HEK293 (cell line): Measurements from ENCODE around the gene FNTB.

Experiments used
- CTCF ChIP-seq: fragments of 450-650 bp; formaldehyde crosslinking; IDR thresholded peaks from 2 replicates; pipeline ENCODE4 v1.5.1; 2016; ENCODE audit warnings: missing biosample characterization, missing genetic modification characterization
- MEIS1 ChIP-seq: sonication (generic); formaldehyde crosslinking; IDR thresholded peaks from 2 replicates; pipeline ENCODE4 v1.8.1; 2022; ENCODE audit warnings: missing genetic modification reagents, mild to moderate bottlenecking, borderline replicate concordance
- SETDB1 ChIP-seq: IDR thresholded peaks from one replicate; pipeline ENCODE4 v1.6.1; 2017; ENCODE audit warnings: mild to moderate bottlenecking, low read length, moderate library complexity, mixed read lengths; ENCODE audit not compliant: insufficient read length
- ZFHX2 ChIP-seq: fragments of 450-650 bp; formaldehyde crosslinking; conservative IDR thresholded peaks from 2 replicates; pipeline ENCODE4 v1.5.1; 2016; ENCODE audit warnings: missing biosample characterization, missing genetic modification characterization
- ZNF146 ChIP-seq: fragments of 450-650 bp; formaldehyde crosslinking; IDR thresholded peaks from 2 replicates; pipeline ENCODE4 v1.5.1; 2016; ENCODE audit warnings: missing biosample characterization, missing genetic modification characterization
- ZNF23 ChIP-seq: fragments of 450-650 bp; formaldehyde crosslinking; IDR thresholded peaks from 2 replicates; pipeline ENCODE4 v1.5.1; 2016; ENCODE audit warnings: missing biosample characterization, missing genetic modification characterization, borderline replicate concordance
- ZNF777 ChIP-seq: fragments of 450-650 bp; formaldehyde crosslinking; IDR thresholded peaks from 2 replicates; pipeline ENCODE4 v1.5.1; 2017; ENCODE audit warnings: missing biosample characterization, missing genetic modification characterization, borderline replicate concordance

- TF ChIP-seq SETDB1 (no peak), CTCF (no peak), MEIS1 (CRISPR knock-in tag) (no peak), ZNF23 (tag by site-specific recombination) (no peak), ZNF777 (tag by site-specific recombination) (no peak), ZNF146 (tag by site-specific recombination) (no peak), ZFHX2 (tag by site-specific recombination) (no peak)
These were observed 83.2 kb downstream of the FNTB start for GRCh38 chr14:65069874-65070413.
